HepG2 (cell line): ENCODE results near the gene DNAJC13. TPM values are rescaled to one million over a fixed set of nuclear protein-coding genes. Genes with fewer than 3 reads are reported as not detected.

Experiments
- ARID4A ChIP-seq: sonication (generic); formaldehyde crosslinking; IDR thresholded peaks from 2 replicates; pipeline ENCODE4 v1.5.0; 2020; ENCODE audit warnings: mild to moderate bottlenecking, missing genetic modification reagents, borderline replicate concordance
- ATRX ChIP-seq: sonication (generic); formaldehyde crosslinking; IDR thresholded peaks from 2 replicates; pipeline ENCODE4 v1.4.0; 2020; ENCODE audit warnings: missing genetic modification reagents, borderline replicate concordance
- FUBP1 ChIP-seq: sonication (generic); formaldehyde crosslinking; IDR thresholded peaks from 2 replicates; pipeline ENCODE4 v1.5.1; 2020; ENCODE audit warnings: missing genetic modification reagents, mild to moderate bottlenecking, borderline replicate concordance
- MATR3 ChIP-seq: sonication (generic); formaldehyde crosslinking; IDR thresholded peaks from 2 replicates; pipeline ENCODE4 v1.4.0; 2020; ENCODE audit warnings: missing genetic modification reagents
- RBM22 ChIP-seq: fragments of 200-400 bp; formaldehyde crosslinking; optimal IDR thresholded peaks from 2 replicates; pipeline ENCODE3; 2017; ENCODE audit warnings: mild to moderate bottlenecking, low read length, moderate library complexity
- REPIN1 ChIP-seq: sonication (generic); formaldehyde crosslinking; IDR thresholded peaks from 2 replicates; pipeline ENCODE4 v1.8.0; 2022; ENCODE audit warnings: missing genetic modification reagents, low read depth, mild to moderate bottlenecking, borderline replicate concordance
- SMAD1 ChIP-seq: sonication (generic); formaldehyde crosslinking; IDR thresholded peaks from 2 replicates; pipeline ENCODE4 v1.4.0; 2020; ENCODE audit warnings: missing genetic modification reagents, low read depth, mild to moderate bottlenecking, borderline replicate concordance
- SMYD3 ChIP-seq: sonication (generic); formaldehyde crosslinking; IDR thresholded peaks from 2 replicates; pipeline ENCODE4 v1.8.1; 2023; ENCODE audit warnings: mild to moderate bottlenecking, missing genetic modification reagents
- STAT6 ChIP-seq: sonication (generic); formaldehyde crosslinking; IDR thresholded peaks from 2 replicates; pipeline ENCODE4 v1.4.0; 2020; ENCODE audit warnings: missing genetic modification reagents, mild to moderate bottlenecking, borderline replicate concordance
- TBX2 ChIP-seq: sonication (generic); formaldehyde crosslinking; IDR thresholded peaks from 2 replicates; pipeline ENCODE4 v1.5.0; 2020; ENCODE audit warnings: missing genetic modification reagents, mild to moderate bottlenecking, borderline replicate concordance
- TIGD3 ChIP-seq: sonication (generic); formaldehyde crosslinking; IDR thresholded peaks from 2 replicates; pipeline ENCODE4 v1.5.1; 2020; ENCODE audit warnings: mild to moderate bottlenecking, missing genetic modification reagents, borderline replicate concordance
- YY1 ChIP-seq: IDR thresholded peaks from 2 replicates; pipeline ENCODE4 v1.6.1; 2011; ENCODE audit warnings: low read length, low read depth, moderate library complexity, mild to moderate bottlenecking; ENCODE audit not compliant: insufficient read depth, insufficient replicate concordance
- ZNF616 ChIP-seq: sonication (generic); formaldehyde crosslinking; IDR thresholded peaks from 2 replicates; pipeline ENCODE4 v1.5.0; 2020; ENCODE audit warnings: low read depth, mild to moderate bottlenecking, missing genetic modification reagents
- ZSCAN12 ChIP-seq: sonication (generic); formaldehyde crosslinking; IDR thresholded peaks from 2 replicates; pipeline ENCODE4 v1.9.0; 2021; ENCODE audit warnings: mild to moderate bottlenecking, missing genetic modification reagents
- ZSCAN22 ChIP-seq: sonication (generic); formaldehyde crosslinking; IDR thresholded peaks from 2 replicates; pipeline ENCODE4 v1.4.0; 2020; ENCODE audit warnings: mild to moderate bottlenecking, missing genetic modification reagents
- polyA plus RNA-seq, 8 experiments: library from polyadenylated mRNA; depleted of rRNA in 3 of 8; stranded (reverse) in 7 of 8; unstranded in 1 of 8; fragments of >200 nt; fragmentation: Illumina TruSeq in 4 of 8; extraction: Trizol in 4 of 8; gene quantifications; 2 replicates each; pipeline versions ENCODE4 v1.2.1 to v1.2.3, GENCODE V29; 2011 to 2016; ENCODE audit warnings: low read depth in 4 of 8, missing spikeins in 1 of 8, mixed read lengths in 1 of 8; ENCODE audit not compliant: insufficient read depth in 1 of 8
- total RNA-seq, 5 experiments: library from RNA; depleted of rRNA; stranded (reverse); fragments of >200 nt; fragmentation: Illumina TruSeq; extraction: Trizol; gene quantifications; 2 replicates each; pipeline ENCODE4 v1.2.3, GENCODE V29; 2016; ENCODE audit warnings: low read depth in 1 of 5

DNAJC13 gene
- total and polyA plus RNA-seq, 2 of the 13 experiments (the other 11 are each of a cell fraction or from before 2014, with no cell fraction given), result 9.1 to 26.2 TPM

- TF ChIP-seq TBX2 (CRISPR knock-in tag), result no peak
- TF ChIP-seq FUBP1 (CRISPR knock-in tag), result no peak
- no peak for TF ChIP-seq ZNF616
- TF ChIP-seq ZSCAN12 (CRISPR knock-in tag), result no peak
- peak; percentile 83; the same call in 1 of the 2 replicates for TF ChIP-seq ARID4A (CRISPR knock-in tag)
- TF ChIP-seq RBM22, result no peak
- no peak for TF ChIP-seq MATR3
- no peak for TF ChIP-seq STAT6 (CRISPR knock-in tag)
- peak; percentile 21; the same call in 1 of the 2 replicates for TF ChIP-seq REPIN1 (CRISPR knock-in tag)
- no peak for TF ChIP-seq SMAD1 (CRISPR knock-in tag)
- TF ChIP-seq TIGD3 (CRISPR knock-in tag), result no peak
- no peak for TF ChIP-seq SMYD3 (CRISPR knock-in tag)
- TF ChIP-seq ZSCAN22 (CRISPR knock-in tag), result peak; percentile 91; the same call in 1 of the 2 replicates
- TF ChIP-seq ATRX (CRISPR knock-in tag), result no peak
- TF ChIP-seq YY1, result peak; percentile 96
Observed at GRCh38 chr3:132416807-132417694, at the start of gene DNAJC13 (continued).
